ENCODE results near the gene TBC1D4.
"Not testable (repeated sequence)": the region's sequence is repeated elsewhere in the genome, so short reads cannot be mapped to it uniquely, and the experiment has no call there.

Gene TBC1D4

GRCh38 chr13:75295201-75295600 is 186.8 kb downstream of the TBC1D4 start:
- H3K4me3 ChIP-seq (ENCODE audit: low read depth, low read length): no peak overlapping the region
- DNase-seq (ENCODE audit: low read depth): no peak
- no peak for TF ChIP-seq CTCF (IDR thresholded peaks at IDR 0.05; ENCODE audit: control insufficient read depth, extremely low read depth, insufficient read depth)

GRCh38 chr13:75294110-75294509 is 187.9 kb downstream of the TBC1D4 start:
- no peak overlapping the region for H3K4me3 ChIP-seq (ENCODE audit: low read depth, low read length)
- no peak for DNase-seq (ENCODE audit: low read depth)
- no peak for TF ChIP-seq CTCF (IDR thresholded peaks at IDR 0.05; ENCODE audit: control insufficient read depth, extremely low read depth, insufficient read depth)

- no peak overlapping the region for H3K4me3 ChIP-seq (ENCODE audit: low read depth, low read length)
- no peak for DNase-seq (ENCODE audit: low read depth)
- no peak for TF ChIP-seq CTCF (IDR thresholded peaks at IDR 0.05; ENCODE audit: control insufficient read depth, extremely low read depth, insufficient read depth)
Observed at GRCh38 chr13:75285310-75285709, 196.7 kb downstream of the TBC1D4 start.

- TF ChIP-seq CTCF (IDR thresholded peaks at IDR 0.05; ENCODE audit: control insufficient read depth, extremely low read depth, insufficient read depth): no peak
- no peak for DNase-seq (ENCODE audit: low read depth)
- no peak overlapping the region for H3K4me3 ChIP-seq (ENCODE audit: low read depth, low read length)
Observed at GRCh38 chr13:75279834-75280369, 202.1 kb downstream of the TBC1D4 start.

- H3K4me3 ChIP-seq (ENCODE audit: low read depth, low read length); DNase-seq (ENCODE audit: low read depth): not testable (repeated sequence)
Observed at GRCh38 chr13:75273695-75274094, 208.3 kb downstream of the TBC1D4 start.

GRCh38 chr13:75271846-75272245 is 210.1 kb downstream of the TBC1D4 start:
- DNase-seq (ENCODE audit: low read depth): no peak
- H3K4me3 ChIP-seq (ENCODE audit: low read depth, low read length): no peak overlapping the region
- TF ChIP-seq CTCF (IDR thresholded peaks at IDR 0.05; ENCODE audit: control insufficient read depth, extremely low read depth, insufficient read depth): no peak

GRCh38 chr13:75268481-75268880 is 213.5 kb downstream of the TBC1D4 start:
- not testable (repeated sequence) for DNase-seq (ENCODE audit: low read depth); H3K4me3 ChIP-seq (ENCODE audit: low read depth, low read length)

- no peak overlapping the region for H3K4me3 ChIP-seq (ENCODE audit: low read depth, low read length)
- no peak for TF ChIP-seq CTCF (IDR thresholded peaks at IDR 0.05; ENCODE audit: control insufficient read depth, extremely low read depth, insufficient read depth)
- no peak for DNase-seq (ENCODE audit: low read depth)
Observed at GRCh38 chr13:75264611-75265010, 217.4 kb downstream of the TBC1D4 start.

All from LNCaP clone FGC (cell line).